Osteoblast (primary cell): ENCODE data around the gene DENND2A. TPM values are rescaled to one million over a fixed set of nuclear protein-coding genes. Genes with fewer than 3 reads are reported as not detected.

ENCODE experiments used
- DNase-seq: peaks from one replicate; pipeline ENCODE4 v3.0.0; 2011; ENCODE audit warnings: low spot score, mixed read lengths; ENCODE audit not compliant: insufficient read length; ENCODE audit errors: missing footprints
- H2AFZ ChIP-seq: 2 replicates; pipeline ENCODE4 v1.6.0; 2011; ENCODE audit warnings: mild to moderate bottlenecking, low read length
- H3K27ac ChIP-seq: 2 replicates; pipeline ENCODE4 v1.5.1; 2011; ENCODE audit warnings: mild to moderate bottlenecking, low read depth, low read length, moderate library complexity
- H3K27me3 ChIP-seq: 2 replicates; pipeline ENCODE4 v1.6.0; 2012; ENCODE audit warnings: mild to moderate bottlenecking, control low read depth, inconsistent platforms, low read length, moderate library complexity; ENCODE audit not compliant: insufficient read depth
- H3K36me3 ChIP-seq: 2 replicates; pipeline ENCODE4 v1.5.1; 2011; ENCODE audit warnings: mild to moderate bottlenecking, low read length, control low read depth, moderate library complexity; ENCODE audit not compliant: insufficient read depth
- H3K4me1 ChIP-seq: 2 replicates; pipeline ENCODE4 v1.5.1; 2011; ENCODE audit warnings: mild to moderate bottlenecking, low read length, control low read depth, moderate library complexity; ENCODE audit not compliant: insufficient read depth
- H3K4me2 ChIP-seq: 2 replicates; pipeline ENCODE4 v1.6.0; 2011; ENCODE audit warnings: mild to moderate bottlenecking, low read length; ENCODE audit not compliant: insufficient read depth
- H3K4me3 ChIP-seq: fragments of 200-600 bp; sonication (generic); 3 replicates; pipeline ENCODE4 v1.5.1; 2012; ENCODE audit warnings: mild to moderate bottlenecking, low read length, inconsistent platforms; ENCODE audit not compliant: insufficient read depth
- H3K79me2 ChIP-seq: 2 replicates; pipeline ENCODE4 v1.6.0; 2012; ENCODE audit warnings: mild to moderate bottlenecking, low read length, control low read depth, inconsistent platforms; ENCODE audit not compliant: insufficient read depth
- H3K9me3 ChIP-seq: 2 replicates; pipeline ENCODE4 v1.5.1; 2011; ENCODE audit warnings: low read depth, low read length, control low read depth
- H4K20me1 ChIP-seq: 2 replicates; pipeline ENCODE4 v1.6.0; 2012; ENCODE audit warnings: mild to moderate bottlenecking, low read length, control low read depth; ENCODE audit not compliant: insufficient read depth
- total RNA-seq: library from RNA; depleted of rRNA; stranded (reverse); fragments of >200 nt; gene quantifications from 2 replicates; pipeline ENCODE4 v1.2.3, GENCODE V29; 2012
- TF ChIP-seq, protein P1 (sequence below): IDR thresholded peaks from 2 replicates; pipeline ENCODE4 v1.5.1; 2011; ENCODE audit warnings: mild to moderate bottlenecking, low read depth, low read length, moderate library complexity; ENCODE audit errors: extremely low read depth

The DENND2A gene
- total RNA-seq, 1 donor = 0.36 TPM

DNA sequence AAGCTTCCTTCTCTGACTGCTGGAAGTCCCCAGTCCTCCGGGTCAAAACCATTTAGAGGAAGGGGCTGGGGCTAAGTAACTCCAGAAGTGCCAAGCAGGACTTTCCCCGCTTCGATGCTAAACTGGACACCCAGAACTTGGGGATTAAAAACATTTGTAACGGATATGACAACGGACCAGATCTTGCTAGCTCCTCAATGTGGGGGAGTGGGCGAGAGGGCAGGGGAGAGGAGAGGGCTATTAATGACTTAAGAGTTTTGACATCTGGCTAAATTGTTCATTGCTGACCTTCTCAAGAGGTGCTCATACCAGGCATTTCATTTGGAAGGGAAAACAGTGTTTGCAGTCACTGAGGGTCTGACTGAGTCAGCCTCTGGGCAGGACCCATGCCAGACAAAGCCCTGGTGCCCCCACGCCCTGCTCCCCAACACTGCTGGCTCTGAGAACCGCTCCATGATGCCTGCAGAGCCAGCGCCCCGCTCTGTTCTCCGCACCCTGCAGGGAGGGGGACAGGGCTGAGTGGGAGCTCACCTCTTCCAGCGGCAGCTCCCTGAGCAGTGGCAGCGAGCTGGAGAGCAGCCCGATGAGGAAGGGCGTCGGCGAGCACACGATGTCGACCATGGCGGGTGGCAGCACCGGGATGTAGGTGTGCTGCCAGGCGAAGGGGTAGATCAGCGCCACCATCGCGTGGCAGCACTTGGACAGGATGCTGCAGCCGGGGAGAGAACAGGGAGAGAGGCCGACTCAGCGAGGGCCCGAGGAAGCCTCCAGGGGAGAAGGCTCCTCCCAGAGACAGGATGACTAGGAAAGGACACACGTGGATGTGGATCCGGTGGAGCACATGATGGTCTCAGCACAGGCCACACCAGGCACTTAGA, 113.6 kb downstream of the DENND2A start:
- H4K20me1 ChIP-seq = no peaks in the 10 kb centered on the region
- no peak overlapping the region for H3K4me2 ChIP-seq

DNA sequence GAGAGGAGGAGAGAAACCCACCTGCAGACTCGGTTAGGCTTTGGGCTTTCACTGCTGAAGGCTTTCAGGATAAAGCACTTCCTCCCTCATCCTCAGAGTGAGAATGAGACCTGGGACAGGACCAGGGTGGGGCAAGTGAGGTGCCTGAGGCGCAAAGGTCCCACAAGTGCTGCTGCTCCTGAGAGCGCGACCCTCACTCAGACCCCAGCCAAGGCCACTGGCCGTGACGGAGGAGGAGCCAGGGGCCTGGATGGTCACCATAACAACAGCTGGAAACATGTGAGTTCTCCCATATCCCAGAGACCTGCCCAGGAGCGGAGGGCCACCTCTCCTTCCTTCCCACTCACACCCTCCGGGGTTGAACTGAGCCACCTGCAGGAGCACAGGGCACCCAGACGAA, 114.4 kb downstream of the DENND2A start:
- Histone ChIP-seq H3K4me1 (no peaks in the 10 kb centered on the region), H3K79me2 (no peaks in the 10 kb centered on the region)
- TF ChIP-seq, protein P1, sequence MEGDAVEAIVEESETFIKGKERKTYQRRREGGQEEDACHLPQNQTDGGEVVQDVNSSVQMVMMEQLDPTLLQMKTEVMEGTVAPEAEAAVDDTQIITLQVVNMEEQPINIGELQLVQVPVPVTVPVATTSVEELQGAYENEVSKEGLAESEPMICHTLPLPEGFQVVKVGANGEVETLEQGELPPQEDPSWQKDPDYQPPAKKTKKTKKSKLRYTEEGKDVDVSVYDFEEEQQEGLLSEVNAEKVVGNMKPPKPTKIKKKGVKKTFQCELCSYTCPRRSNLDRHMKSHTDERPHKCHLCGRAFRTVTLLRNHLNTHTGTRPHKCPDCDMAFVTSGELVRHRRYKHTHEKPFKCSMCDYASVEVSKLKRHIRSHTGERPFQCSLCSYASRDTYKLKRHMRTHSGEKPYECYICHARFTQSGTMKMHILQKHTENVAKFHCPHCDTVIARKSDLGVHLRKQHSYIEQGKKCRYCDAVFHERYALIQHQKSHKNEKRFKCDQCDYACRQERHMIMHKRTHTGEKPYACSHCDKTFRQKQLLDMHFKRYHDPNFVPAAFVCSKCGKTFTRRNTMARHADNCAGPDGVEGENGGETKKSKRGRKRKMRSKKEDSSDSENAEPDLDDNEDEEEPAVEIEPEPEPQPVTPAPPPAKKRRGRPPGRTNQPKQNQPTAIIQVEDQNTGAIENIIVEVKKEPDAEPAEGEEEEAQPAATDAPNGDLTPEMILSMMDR = no peak

More for the DNA sequence above, 113.6 kb downstream of the DENND2A start:
- H3K27ac ChIP-seq = no peak overlapping the region
- no peaks in the 10 kb centered on the region for H3K79me2 ChIP-seq
- no peak overlapping the region for H3K4me3 ChIP-seq
- TF ChIP-seq, protein P1 = no peak
- no peaks in the 10 kb centered on the region for H3K36me3 ChIP-seq
- no peak overlapping the region for H2AFZ ChIP-seq
- no peaks in the 10 kb centered on the region for H3K9me3 ChIP-seq
- peaks cover 3% of the 10 kb centered on the region for H3K27me3 ChIP-seq
- no peaks in the 10 kb centered on the region for H3K4me1 ChIP-seq
- DNase-seq = no peak

DNA sequence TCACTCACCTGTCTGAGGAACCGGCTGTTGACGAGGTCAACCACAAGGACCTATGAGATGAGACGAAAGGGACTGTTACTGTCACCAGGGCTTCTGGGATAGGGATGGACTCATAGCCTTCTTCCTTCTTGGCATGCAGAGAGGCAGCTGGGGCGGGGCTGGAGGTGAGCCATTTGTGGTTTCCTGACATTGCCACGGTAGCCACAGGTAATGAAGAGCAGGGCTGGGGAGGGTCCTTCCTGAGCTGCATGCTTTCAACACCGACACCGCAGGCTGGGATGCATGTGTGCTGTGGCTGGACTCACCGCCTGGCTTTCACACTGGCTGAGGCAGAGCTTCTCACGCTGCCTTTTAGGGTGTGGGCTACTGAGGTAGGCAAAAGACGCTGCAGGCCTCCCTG, 114.9 kb downstream of the DENND2A start:
- no peak for DNase-seq
- H3K36me3 ChIP-seq = no peaks in the 10 kb centered on the region
- H3K4me1 ChIP-seq = no peaks in the 10 kb centered on the region

More for the DNA sequence above, 114.4 kb downstream of the DENND2A start:
- DNase-seq = no peak
- Histone ChIP-seq H3K9me3 (no peaks in the 10 kb centered on the region), H4K20me1 (no peaks in the 10 kb centered on the region), H3K36me3 (no peaks in the 10 kb centered on the region), H3K27me3 (peaks cover 3% of the 10 kb centered on the region), H3K4me3 (no peak overlapping the region), H2AFZ (no peak overlapping the region), H3K27ac (no peak overlapping the region), H3K4me2 (no peak overlapping the region)

DNA sequence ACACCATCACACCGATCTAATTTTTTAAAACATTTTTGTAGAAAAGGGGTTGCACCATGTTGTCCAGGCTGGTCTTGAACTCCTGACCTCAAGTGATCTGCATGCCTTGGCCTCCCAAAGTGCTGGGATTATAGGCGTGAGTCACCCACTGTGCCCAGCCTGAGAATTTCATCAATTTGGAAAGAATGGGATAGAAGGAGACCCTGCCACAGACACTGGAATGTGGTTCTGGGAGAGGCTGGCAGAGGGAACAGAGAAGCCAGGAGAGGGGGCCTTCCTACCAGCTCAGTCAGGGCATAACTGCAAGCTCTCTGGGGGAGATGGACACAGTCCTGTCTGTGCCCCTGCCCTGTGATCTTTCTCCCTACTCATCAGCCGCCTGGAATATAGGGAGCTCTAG, 119.2 kb downstream of the DENND2A start:
- Histone ChIP-seq H3K36me3 (no peaks in the 10 kb centered on the region), H2AFZ (no peak overlapping the region), H3K27ac (no peak overlapping the region), H4K20me1 (no peaks in the 10 kb centered on the region), H3K4me1 (no peaks in the 10 kb centered on the region), H3K79me2 (no peaks in the 10 kb centered on the region), H3K4me2 (no peak overlapping the region), H3K9me3 (no peaks in the 10 kb centered on the region), H3K27me3 (no peaks in the 10 kb centered on the region), H3K4me3 (no peak overlapping the region)
- TF ChIP-seq, protein P1 = no peak
- no peak for DNase-seq

More for the DNA sequence above, 114.9 kb downstream of the DENND2A start:
- no peaks in the 10 kb centered on the region for H4K20me1 ChIP-seq
- no peak overlapping the region for H3K4me3 ChIP-seq
- no peaks in the 10 kb centered on the region for H3K79me2 ChIP-seq
- H3K27ac ChIP-seq = no peak overlapping the region
- TF ChIP-seq, protein P1 = no peak
- H3K9me3 ChIP-seq = no peaks in the 10 kb centered on the region
- H3K27me3 ChIP-seq = peaks cover 3% of the 10 kb centered on the region
- H2AFZ ChIP-seq = no peak overlapping the region
- no peak overlapping the region for H3K4me2 ChIP-seq
